ENCODE results near the gene NFKB1.
A peak's percentile ranks its signal among the peaks of the same experiment; 100 is the strongest.

The NFKB1 gene

DNA sequence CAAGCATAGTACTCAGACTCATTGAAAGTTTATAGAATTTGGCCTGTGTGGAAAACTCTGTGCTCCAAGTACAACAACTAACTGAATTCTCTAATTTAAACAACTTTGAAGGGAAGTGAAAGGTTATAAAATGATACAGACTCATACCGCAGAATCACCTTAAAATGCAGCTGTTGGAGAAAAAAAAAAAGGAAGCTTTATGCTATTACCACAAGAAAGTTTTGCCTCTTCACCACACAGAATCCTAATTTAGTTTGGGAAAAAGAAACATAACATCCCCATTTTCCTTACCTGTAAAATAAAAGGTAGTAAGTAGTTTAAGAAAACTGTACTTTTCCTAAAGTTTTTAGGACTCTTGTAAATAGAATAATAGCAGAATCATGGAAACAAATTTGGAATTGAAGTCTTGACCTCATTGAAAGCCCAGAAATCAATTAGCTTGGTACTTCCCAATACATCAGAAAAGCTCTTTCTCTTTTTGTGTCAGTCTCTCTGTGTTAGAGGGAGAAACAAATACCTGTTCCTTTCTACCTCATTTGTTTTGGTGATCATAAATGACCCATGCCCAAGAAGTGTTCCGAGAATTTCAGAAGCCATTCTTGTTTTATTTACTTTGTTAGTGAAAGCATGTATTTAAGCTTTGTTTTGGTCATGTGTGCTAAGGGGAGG is 78.8 kb downstream of the NFKB1 start:
- H3K36me3 ChIP-seq (replicated peaks; ENCODE audit: low read depth, low read length): peaks cover 67% of the 10 kb centered on the region

GRCh38 chr4:102580463-102580842 is 79.3 kb downstream of the NFKB1 start:
- H3K4me1 ChIP-seq (ENCODE audit: low read length): peaks cover 44% of the 10 kb centered on the region
- H2AFZ ChIP-seq (ENCODE audit: low read depth, low read length): no peak overlapping the region
- H4K20me1 ChIP-seq (ENCODE audit: insufficient read depth, low read length): peaks cover 61% of the 10 kb centered on the region
- H3K9ac ChIP-seq (ENCODE audit: low read length): no peak overlapping the region; the same call in 1 of the 2 replicates
- H3K27ac ChIP-seq (ENCODE audit: low read length): peak overlapping the region; percentile 49
- peaks cover 30% of the 10 kb centered on the region for H3K79me2 ChIP-seq (ENCODE audit: low read length)
- peak overlapping the region; percentile 27 for H3K4me3 ChIP-seq (ENCODE audit: low read length)
- peak overlapping the region; percentile 53 for H3K4me2 ChIP-seq (ENCODE audit: low read length)
- H3K9me3 ChIP-seq (ENCODE audit: insufficient read depth, low read length): no peaks in the 10 kb centered on the region
- no peaks in the 10 kb centered on the region for H3K27me3 ChIP-seq (ENCODE audit: low read depth, low read length)
- peaks cover 66% of the 10 kb centered on the region for H3K36me3 ChIP-seq (replicated peaks; ENCODE audit: low read depth, low read length)
- TF ChIP-seq, protein P1, sequence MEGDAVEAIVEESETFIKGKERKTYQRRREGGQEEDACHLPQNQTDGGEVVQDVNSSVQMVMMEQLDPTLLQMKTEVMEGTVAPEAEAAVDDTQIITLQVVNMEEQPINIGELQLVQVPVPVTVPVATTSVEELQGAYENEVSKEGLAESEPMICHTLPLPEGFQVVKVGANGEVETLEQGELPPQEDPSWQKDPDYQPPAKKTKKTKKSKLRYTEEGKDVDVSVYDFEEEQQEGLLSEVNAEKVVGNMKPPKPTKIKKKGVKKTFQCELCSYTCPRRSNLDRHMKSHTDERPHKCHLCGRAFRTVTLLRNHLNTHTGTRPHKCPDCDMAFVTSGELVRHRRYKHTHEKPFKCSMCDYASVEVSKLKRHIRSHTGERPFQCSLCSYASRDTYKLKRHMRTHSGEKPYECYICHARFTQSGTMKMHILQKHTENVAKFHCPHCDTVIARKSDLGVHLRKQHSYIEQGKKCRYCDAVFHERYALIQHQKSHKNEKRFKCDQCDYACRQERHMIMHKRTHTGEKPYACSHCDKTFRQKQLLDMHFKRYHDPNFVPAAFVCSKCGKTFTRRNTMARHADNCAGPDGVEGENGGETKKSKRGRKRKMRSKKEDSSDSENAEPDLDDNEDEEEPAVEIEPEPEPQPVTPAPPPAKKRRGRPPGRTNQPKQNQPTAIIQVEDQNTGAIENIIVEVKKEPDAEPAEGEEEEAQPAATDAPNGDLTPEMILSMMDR (IDR thresholded peaks at IDR 0.05; ENCODE audit: low read depth, low read length): no peak
- no peak for TF ChIP-seq EZH2phosphoT487 (IDR thresholded peaks at IDR 0.05; ENCODE audit: low read depth)

More for the DNA sequence above, 78.8 kb downstream of the NFKB1 start:
- no peak for TF ChIP-seq EZH2phosphoT487 (IDR thresholded peaks at IDR 0.05; ENCODE audit: low read depth)
- TF ChIP-seq, protein P1 (IDR thresholded peaks at IDR 0.05; ENCODE audit: low read depth, low read length): no peak
- Histone ChIP-seq H3K4me1 (ENCODE audit: low read length) (peaks cover 38% of the 10 kb centered on the region), H3K79me2 (ENCODE audit: low read length) (peaks cover 35% of the 10 kb centered on the region), H3K9me3 (ENCODE audit: insufficient read depth, low read length) (no peaks in the 10 kb centered on the region), H3K4me2 (ENCODE audit: low read length) (peak overlapping the region; percentile 53), H2AFZ (ENCODE audit: low read depth, low read length) (no peak overlapping the region), H4K20me1 (ENCODE audit: insufficient read depth, low read length) (peaks cover 62% of the 10 kb centered on the region), H3K27me3 (ENCODE audit: low read depth, low read length) (no peaks in the 10 kb centered on the region), H3K9ac (ENCODE audit: low read length) (no peak overlapping the region; the same call in 1 of the 2 replicates), H3K27ac (ENCODE audit: low read length) (peak overlapping the region; percentile 49), H3K4me3 (ENCODE audit: low read length) (peak overlapping the region; percentile 27)

DNA sequence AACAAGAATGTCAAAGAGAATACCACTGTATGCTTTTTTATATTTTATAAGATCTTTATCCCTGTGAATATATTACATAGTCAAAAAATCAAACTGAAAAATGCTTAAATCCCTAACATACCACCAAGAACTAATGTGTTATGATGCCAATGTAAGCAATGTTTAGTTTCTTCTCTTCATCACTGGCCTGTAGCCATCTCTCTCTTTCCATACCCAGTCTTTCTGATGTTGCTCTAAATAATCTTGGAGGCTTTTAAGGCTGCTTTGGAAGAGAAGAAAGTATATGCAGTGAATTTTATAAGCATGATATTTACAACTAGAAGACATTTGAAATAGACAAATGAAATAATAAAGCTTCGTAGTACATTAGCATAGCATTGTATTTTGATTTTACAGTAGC is 82.9 kb downstream of the NFKB1 start:
- H4K20me1 ChIP-seq (ENCODE audit: insufficient read depth, low read length): peaks cover 53% of the 10 kb centered on the region
- H3K9me3 ChIP-seq (ENCODE audit: insufficient read depth, low read length): no peaks in the 10 kb centered on the region
- no peak overlapping the region for H2AFZ ChIP-seq (ENCODE audit: low read depth, low read length)
- H3K79me2 ChIP-seq (ENCODE audit: low read length): peaks cover 11% of the 10 kb centered on the region
- no peak overlapping the region for H3K9ac ChIP-seq (ENCODE audit: low read length)
- H3K36me3 ChIP-seq (replicated peaks; ENCODE audit: low read depth, low read length): peaks cover 75% of the 10 kb centered on the region
- TF ChIP-seq, protein P1 (IDR thresholded peaks at IDR 0.05; ENCODE audit: low read depth, low read length): no peak
- no peak for TF ChIP-seq EZH2phosphoT487 (IDR thresholded peaks at IDR 0.05; ENCODE audit: low read depth)
- H3K4me2 ChIP-seq (ENCODE audit: low read length): no peak overlapping the region
- no peak overlapping the region for H3K4me3 ChIP-seq (ENCODE audit: low read length)
- H3K27me3 ChIP-seq (ENCODE audit: low read depth, low read length): no peaks in the 10 kb centered on the region
- peaks cover 51% of the 10 kb centered on the region for H3K4me1 ChIP-seq (ENCODE audit: low read length)
- H3K27ac ChIP-seq (ENCODE audit: low read length): no peak overlapping the region

DNA sequence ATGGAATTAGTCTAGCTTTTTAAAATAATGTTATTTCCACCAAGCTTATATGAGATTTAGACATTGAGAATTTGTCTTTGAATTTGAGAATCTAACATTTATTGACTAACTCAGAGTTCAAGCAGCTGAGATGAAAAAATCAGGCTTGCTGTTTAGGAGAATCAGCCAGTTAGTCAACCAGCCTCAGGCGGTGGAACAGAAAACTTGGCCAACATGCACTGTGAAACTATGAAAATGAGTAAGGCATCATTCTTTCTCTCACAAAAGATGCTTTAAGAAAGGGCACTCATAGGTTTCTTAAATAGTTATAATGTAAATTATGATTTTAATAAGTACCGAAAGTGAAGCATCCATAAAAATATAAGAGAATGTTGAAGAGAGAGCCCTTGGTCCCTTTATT is 84.2 kb downstream of the NFKB1 start:
- TF ChIP-seq EZH2phosphoT487 (IDR thresholded peaks at IDR 0.05; ENCODE audit: low read depth): no peak
- TF ChIP-seq, protein P1 (IDR thresholded peaks at IDR 0.05; ENCODE audit: low read depth, low read length): no peak
- Histone ChIP-seq H3K9me3 (ENCODE audit: insufficient read depth, low read length) (no peaks in the 10 kb centered on the region), H3K4me3 (ENCODE audit: low read length) (peak overlapping the region; percentile 15; the same call in 1 of the 2 replicates), H3K27ac (ENCODE audit: low read length) (peak overlapping the region; percentile 50), H3K79me2 (ENCODE audit: low read length) (peaks cover 8% of the 10 kb centered on the region), H3K9ac (ENCODE audit: low read length) (no peak overlapping the region), H3K27me3 (ENCODE audit: low read depth, low read length) (no peaks in the 10 kb centered on the region), H3K36me3 (replicated peaks; ENCODE audit: low read depth, low read length) (peaks cover 82% of the 10 kb centered on the region), H4K20me1 (ENCODE audit: insufficient read depth, low read length) (peaks cover 43% of the 10 kb centered on the region), H2AFZ (ENCODE audit: low read depth, low read length) (no peak overlapping the region), H3K4me2 (ENCODE audit: low read length) (peak overlapping the region; percentile 60), H3K4me1 (ENCODE audit: low read length) (peaks cover 39% of the 10 kb centered on the region)
